ENCODE measurements around the gene ABCA7.
"Not testable (repeated sequence)": the region's sequence is repeated elsewhere in the genome, so short reads cannot be mapped to it uniquely, and the experiment has no call there.

ABCA7 gene

GRCh38 chr19:1018393-1018792, 21.5 kb upstream of the ABCA7 start:
- no peak for DNase-seq

GRCh38 chr19:1018932-1019615, 20.8 kb upstream of the ABCA7 start:
- DNase-seq = no peak

GRCh38 chr19:1019616-1019961, 20.3 kb upstream of the ABCA7 start:
- no peak for DNase-seq

GRCh38 chr19:1019980-1020867, 19.7 kb upstream of the ABCA7 start:
- no peak for DNase-seq

GRCh38 chr19:1020868-1021425, 19.0 kb upstream of the ABCA7 start, which contains the start of gene TMEM259:
Gene TMEM259 (minus strand): TSS chr19:1021123. CDS start chr19:1020996, 127 bp downstream.
- DNase-seq = peak; percentile 73 to 94

GRCh38 chr19:1023883-1024188, 16.1 kb upstream of the ABCA7 start:
- DNase-seq = not testable (repeated sequence)

GRCh38 chr19:1025080-1025479, 14.8 kb upstream of the ABCA7 start:
- DNase-seq = not testable (repeated sequence)

GRCh38 chr19:1025960-1026782, 13.7 kb upstream of the ABCA7 start, which contains the start of gene CNN2:
Gene CNN2 (plus strand): TSS chr19:1026608. CDS start chr19:1026662, 54 bp downstream.
- peak in 1 of 2 donors; percentile 56 for DNase-seq

- no peak for DNase-seq
Observed at GRCh38 chr19:1026783-1027649, 12.9 kb upstream of the ABCA7 start.

GRCh38 chr19:1027650-1028061, 12.3 kb upstream of the ABCA7 start:
- DNase-seq = no peak

GRCh38 chr19:1028062-1028926, 11.6 kb upstream of the ABCA7 start:
- peak in 1 of 2 donors; percentile 14 for DNase-seq

GRCh38 chr19:1032264-1032867, 7.5 kb upstream of the ABCA7 start:
- no peak for DNase-seq

- no peak for DNase-seq
Observed at GRCh38 chr19:1035998-1036621, 3.8 kb upstream of the ABCA7 start.

- DNase-seq = no peak
Observed at GRCh38 chr19:1037621-1038064, 2.3 kb upstream of the ABCA7 start.

- DNase-seq = no peak
Observed at GRCh38 chr19:1038978-1039645, 795 bp upstream of the ABCA7 start.

- peak; percentile 43 to 57 for DNase-seq
Observed at GRCh38 chr19:1040476-1041271, 767 bp downstream of the ABCA7 start.

GRCh38 chr19:1041272-1041834, 1.4 kb downstream of the ABCA7 start:
- DNase-seq = no peak
